Uterine smooth muscle cell (primary cell): ENCODE measurements around the gene ZNF479. TPM values are rescaled to one million over a fixed set of nuclear protein-coding genes. Genes with fewer than 3 reads are reported as not detected.

ENCODE experiments used
- total RNA-seq: library from RNA; depleted of rRNA; stranded (reverse); fragments of >200 nt; gene quantifications from 2 replicates; pipeline ENCODE4 v1.2.3, GENCODE V29; 2014

The ZNF479 gene
- total RNA-seq = not detected in 2 replicates

GRCh38 chr7:57132336-57132735 is at the start of gene ZNF479:
Gene ZNF479 (minus strand): TSS chr7:57132436. CDS start chr7:57132324, 112 bp downstream.

